IPS DF 4.7 (cell line): ENCODE results near the gene GHITM.
"Not testable (repeated sequence)": the region's sequence is repeated elsewhere in the genome, so short reads cannot be mapped to it uniquely, and the experiment has no call there.

Experiments used
- DNase-seq: peaks from one replicate; pipeline ENCODE4 v3.0.0-alpha.2; 2013; ENCODE audit warnings: low spot score; ENCODE audit errors: extremely low read depth

The GHITM gene, protein sequence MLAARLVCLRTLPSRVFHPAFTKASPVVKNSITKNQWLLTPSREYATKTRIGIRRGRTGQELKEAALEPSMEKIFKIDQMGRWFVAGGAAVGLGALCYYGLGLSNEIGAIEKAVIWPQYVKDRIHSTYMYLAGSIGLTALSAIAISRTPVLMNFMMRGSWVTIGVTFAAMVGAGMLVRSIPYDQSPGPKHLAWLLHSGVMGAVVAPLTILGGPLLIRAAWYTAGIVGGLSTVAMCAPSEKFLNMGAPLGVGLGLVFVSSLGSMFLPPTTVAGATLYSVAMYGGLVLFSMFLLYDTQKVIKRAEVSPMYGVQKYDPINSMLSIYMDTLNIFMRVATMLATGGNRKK

GRCh38 chr10:84139126-84140035 lies at the start of gene GHITM:
Gene GHITM (plus strand): TSS chr10:84139509. CDS start chr10:84141501, 1,992 bp downstream.
- peak; percentile 85 for DNase-seq

GRCh38 chr10:84095811-84096497 lies 43.4 kb upstream of the GHITM start:
- DNase-seq, result no peak

- DNase-seq, result no peak
Observed at GRCh38 chr10:84097787-84098353, 41.4 kb upstream of the GHITM start.

GRCh38 chr10:84098667-84099066 lies 40.6 kb upstream of the GHITM start:
- DNase-seq, result no peak

- DNase-seq, result no peak
Observed at GRCh38 chr10:84101042-84101441, 38.3 kb upstream of the GHITM start.

DNA sequence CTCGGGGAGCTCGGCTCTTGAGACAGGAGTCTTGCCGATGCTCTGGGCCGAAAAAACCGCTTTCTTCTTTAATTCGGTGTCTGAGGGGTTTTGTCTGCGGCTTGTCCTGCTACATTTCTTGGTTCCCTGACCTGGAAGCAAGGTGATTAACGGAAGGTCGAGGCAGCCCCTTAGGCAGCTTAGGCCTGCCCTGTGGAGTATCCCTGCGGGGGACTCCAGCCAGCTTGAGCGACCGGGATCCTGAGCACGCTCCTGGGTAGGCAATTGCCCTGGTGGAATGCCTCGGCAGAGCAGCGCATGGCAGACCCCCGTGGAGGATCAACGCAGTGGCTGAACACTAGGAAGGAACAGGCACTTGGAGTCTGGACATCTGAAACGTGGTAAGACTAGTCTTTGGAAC lies 30.5 kb upstream of the GHITM start:
- DNase-seq, result no peak

GRCh38 chr10:84109772-84110171 lies 29.5 kb upstream of the GHITM start:
- not testable (repeated sequence) for DNase-seq

GRCh38 chr10:84113468-84113867 lies 25.8 kb upstream of the GHITM start:
- DNase-seq, result not testable (repeated sequence)

DNA sequence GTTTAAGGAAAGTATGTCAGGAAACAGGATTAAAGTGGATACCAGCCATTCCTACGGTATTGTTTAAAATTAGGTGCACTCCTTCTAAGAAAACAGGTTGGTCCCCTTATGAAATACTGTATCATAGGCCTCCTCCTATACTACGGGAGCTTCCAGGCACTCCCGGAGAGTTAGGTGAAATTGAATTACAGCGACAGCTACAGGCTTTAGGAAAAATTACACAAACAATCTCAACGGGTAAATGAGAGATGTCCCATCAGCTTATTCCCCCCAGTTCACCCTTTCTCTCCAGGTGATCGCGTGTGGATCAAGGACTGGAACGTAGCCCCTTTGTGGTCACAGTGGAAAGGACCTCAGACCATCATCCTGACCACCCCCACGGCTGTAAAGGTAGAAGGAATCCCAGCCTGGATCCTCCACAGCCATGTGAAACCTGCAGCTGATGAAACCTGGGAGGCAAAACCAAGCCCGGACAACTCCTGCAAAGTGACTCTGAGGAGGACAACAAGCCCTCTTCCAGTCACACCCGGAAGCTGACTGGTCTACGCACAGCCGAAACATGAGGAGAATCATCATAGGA lies 25.1 kb upstream of the GHITM start:
- no peak for DNase-seq

DNA sequence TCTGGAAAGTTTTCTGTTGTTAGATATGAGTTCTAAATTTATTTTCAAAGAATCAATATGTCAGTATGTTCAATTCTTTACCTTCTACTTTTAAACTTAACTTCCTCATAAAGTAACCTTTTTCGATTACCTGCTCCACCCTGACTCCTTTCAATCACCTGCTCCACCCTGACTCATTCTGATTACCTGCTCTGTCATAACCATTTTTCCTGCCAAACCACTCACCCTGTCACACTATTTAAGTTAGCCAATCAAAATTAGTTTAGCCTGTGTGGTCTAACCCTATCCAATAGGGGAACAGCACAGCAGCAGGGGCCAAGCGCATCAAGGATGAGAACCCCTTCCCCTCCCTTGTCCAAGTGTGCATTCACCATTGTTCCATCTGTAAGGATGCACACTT lies 22.1 kb upstream of the GHITM start:
- not testable (repeated sequence) for DNase-seq

GRCh38 chr10:84117686-84118394 lies 21.5 kb upstream of the GHITM start:
- no peak for DNase-seq

DNA sequence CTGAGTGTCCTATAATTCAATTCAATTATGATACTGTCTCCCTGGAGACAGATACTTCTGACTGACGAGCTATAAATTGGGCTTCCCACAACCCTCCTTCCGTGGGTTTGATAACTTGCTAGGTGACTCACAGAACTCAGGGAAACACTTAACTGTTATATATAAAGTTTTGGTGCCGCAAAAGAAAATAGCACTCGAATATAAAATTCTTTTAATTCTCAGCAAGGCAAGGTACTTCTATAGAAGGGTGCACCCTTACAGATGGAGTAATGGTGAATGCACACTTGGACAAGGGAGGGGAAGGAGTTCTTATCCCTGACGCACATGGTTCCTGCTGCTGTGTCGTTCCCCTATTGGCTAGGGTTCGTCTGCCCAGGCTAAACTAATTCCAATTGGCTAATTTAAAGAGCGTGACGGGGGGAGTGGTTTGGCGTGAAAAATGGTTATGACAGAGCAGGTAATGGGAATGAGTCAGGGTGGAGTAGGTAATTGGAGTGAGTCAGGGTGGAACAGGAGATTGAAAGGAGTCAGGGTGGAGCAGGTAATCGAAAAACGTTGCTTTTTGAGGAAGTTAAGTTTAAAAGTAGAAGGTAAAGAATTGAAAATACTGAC lies 20.8 kb upstream of the GHITM start:
- DNase-seq, result no peak

GRCh38 chr10:84123362-84123761 lies 15.9 kb upstream of the GHITM start:
- DNase-seq, result no peak

DNA sequence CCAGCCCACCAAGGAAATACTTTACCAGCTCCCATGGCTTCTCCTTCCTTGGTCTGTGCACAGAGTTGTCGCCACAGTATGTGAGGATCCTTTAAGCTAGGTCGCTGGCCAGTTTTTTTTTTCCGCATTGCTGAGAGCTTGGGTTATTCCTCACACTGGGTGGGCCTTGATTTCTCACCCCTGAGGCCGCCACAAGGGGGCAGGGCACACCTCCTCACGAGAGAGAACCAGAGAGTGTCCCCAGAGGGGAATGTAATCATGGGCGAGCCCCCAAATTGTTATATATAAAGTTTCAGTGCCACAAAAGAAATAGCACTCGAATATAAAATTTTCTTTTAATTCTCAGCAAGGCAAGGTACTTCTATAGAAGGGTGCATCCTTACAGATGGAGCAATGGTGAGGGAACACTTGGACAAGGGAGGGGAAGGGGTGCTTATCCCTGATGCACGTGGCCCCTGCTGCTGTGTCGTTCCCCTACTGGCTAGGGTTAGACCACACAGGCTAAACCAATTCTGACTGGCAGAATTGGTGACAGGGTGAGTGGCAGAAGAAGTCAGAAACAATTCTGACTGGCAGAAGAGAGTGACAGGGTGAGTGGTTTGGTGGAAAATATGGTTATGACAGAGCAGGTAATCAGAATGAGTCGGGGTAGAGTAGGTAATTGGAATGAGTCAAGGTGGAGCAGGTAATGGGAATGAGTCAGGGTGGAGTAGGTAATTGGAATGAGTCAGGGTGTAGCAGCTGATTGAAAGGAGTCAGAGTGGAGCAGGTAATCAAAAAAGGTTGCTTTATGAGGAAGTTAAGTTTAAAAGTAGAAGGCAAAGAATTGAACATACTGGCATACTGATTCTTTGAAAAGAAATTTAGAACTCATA lies 13.2 kb upstream of the GHITM start:
- DNase-seq, result not testable (repeated sequence)

DNA sequence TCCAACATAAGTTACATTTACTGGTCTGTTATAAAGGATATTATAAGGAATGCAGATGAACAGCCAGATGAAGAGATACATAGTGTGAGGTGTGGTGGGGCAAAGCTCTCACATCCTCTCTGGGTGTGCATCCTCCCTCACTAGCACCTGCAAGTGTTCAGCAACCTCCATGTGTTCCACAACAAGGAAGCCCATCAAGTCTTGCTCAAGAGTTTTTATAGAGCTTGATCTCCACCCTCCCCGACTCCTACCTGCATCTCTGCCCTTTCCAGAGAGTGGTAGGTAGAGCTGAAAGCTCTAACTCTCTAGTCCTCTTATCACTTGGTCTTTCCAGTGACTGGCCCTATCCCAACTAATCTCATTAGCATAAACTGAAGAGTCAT lies 12.5 kb upstream of the GHITM start:
- DNase-seq, result no peak

DNA sequence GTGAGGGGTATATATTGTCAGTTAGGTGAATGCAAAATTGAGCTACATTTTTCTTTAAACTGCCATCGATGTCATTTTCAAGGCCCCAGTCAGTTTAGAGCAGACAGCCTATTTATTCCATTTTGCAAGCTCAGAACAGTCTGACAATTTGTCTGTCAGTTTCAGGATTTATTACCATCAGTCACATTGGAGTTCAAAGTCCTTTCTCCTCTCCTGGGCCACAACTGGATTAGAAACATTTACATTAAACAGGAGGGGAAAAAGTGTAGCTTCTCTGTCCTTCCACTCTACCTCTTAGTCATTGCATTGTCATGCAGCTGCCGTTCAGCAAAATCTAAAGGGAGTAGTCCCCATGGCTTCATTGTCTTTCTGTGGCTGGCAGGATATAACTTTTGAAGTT lies 3.5 kb upstream of the GHITM start:
- DNase-seq, result no peak

GRCh38 chr10:84137811-84138210 lies 1.5 kb upstream of the GHITM start:
- no peak for DNase-seq

GRCh38 chr10:84138478-84139125 lies 707 bp upstream of the GHITM start:
- no peak for DNase-seq

- DNase-seq, result no peak
Observed at GRCh38 chr10:84140036-84140379, 699 bp downstream of the GHITM start.
